GM21390 (cell line): ENCODE measurements around the gene SLC26A1.
A peak's percentile ranks its signal among the peaks of the same experiment; 100 is the strongest.

Experiments used
- ATAC-seq: cut with Tn5 transposase; IDR thresholded peaks from one replicate; pipeline ENCODE4 v1.9.1; 2021; ENCODE audit not compliant: unreplicated experiment

SLC26A1 gene

GRCh38 chr4:1013225-1014073, 20.2 kb upstream of the SLC26A1 start:
- no peak for ATAC-seq

- no peak for ATAC-seq
Observed at GRCh38 chr4:1012034-1012739, 19.0 kb upstream of the SLC26A1 start.

- no peak for ATAC-seq
Observed at GRCh38 chr4:1011666-1012033, 18.4 kb upstream of the SLC26A1 start.

GRCh38 chr4:1011022-1011665, 17.9 kb upstream of the SLC26A1 start, which contains the start of gene FGFRL1:
FGFRL1 (plus strand) TSS chr4:1011626; CDS start chr4:1012486, 860 bp downstream.
- ATAC-seq: peak; percentile 37

GRCh38 chr4:1010395-1011021, 17.3 kb upstream of the SLC26A1 start:
- no peak for ATAC-seq

- ATAC-seq: no peak
Observed at GRCh38 chr4:1009542-1010394, 16.6 kb upstream of the SLC26A1 start.

GRCh38 chr4:1008840-1009541, 15.8 kb upstream of the SLC26A1 start:
- ATAC-seq: no peak

GRCh38 chr4:1006856-1007255, 13.7 kb upstream of the SLC26A1 start:
- ATAC-seq: no peak

GRCh38 chr4:1004557-1005485, 11.6 kb upstream of the SLC26A1 start:
- ATAC-seq: no peak

- no peak for ATAC-seq
Observed at GRCh38 chr4:1004071-1004418, 10.8 kb upstream of the SLC26A1 start.

- ATAC-seq: no peak
Observed at GRCh38 chr4:1003271-1004070, 10.3 kb upstream of the SLC26A1 start.

- no peak for ATAC-seq
Observed at GRCh38 chr4:1002631-1003251, 9.5 kb upstream of the SLC26A1 start.

GRCh38 chr4:1002131-1002630, 9.0 kb upstream of the SLC26A1 start:
- ATAC-seq: no peak

GRCh38 chr4:1001561-1002130, 8.4 kb upstream of the SLC26A1 start:
- ATAC-seq: no peak

- ATAC-seq: no peak
Observed at GRCh38 chr4:1000686-1001260, 7.6 kb upstream of the SLC26A1 start.

GRCh38 chr4:999882-1000425, 6.8 kb upstream of the SLC26A1 start:
- ATAC-seq: no peak
